Endometrial microvascular endothelial cells (primary cell): ENCODE data around the gene ENG. TPM values are rescaled to one million over a fixed set of nuclear protein-coding genes. Genes with fewer than 3 reads are reported as not detected.
"Not testable (repeated sequence)": the region's sequence is repeated elsewhere in the genome, so short reads cannot be mapped to it uniquely, and the experiment has no call there.

Source experiments
- in situ Hi-C: cut with HindIII; loops from 2 replicates; pipeline ENCODE4 v1.10.0; 2017; ENCODE audit warnings: low sequenced_read_pairs, low pct_unique_long_range_greater_than_20kb; ENCODE audit errors: inconsistent ontology term
- total RNA-seq: library from RNA; depleted of rRNA; stranded (reverse); fragments of >200 nt; gene quantifications from one replicate; pipeline ENCODE4 v1.2.3, GENCODE V29; 2015; ENCODE audit errors: inconsistent ontology term

Gene ENG
- total RNA-seq, 1 donor from 2014 or later = 436 TPM

DNA sequence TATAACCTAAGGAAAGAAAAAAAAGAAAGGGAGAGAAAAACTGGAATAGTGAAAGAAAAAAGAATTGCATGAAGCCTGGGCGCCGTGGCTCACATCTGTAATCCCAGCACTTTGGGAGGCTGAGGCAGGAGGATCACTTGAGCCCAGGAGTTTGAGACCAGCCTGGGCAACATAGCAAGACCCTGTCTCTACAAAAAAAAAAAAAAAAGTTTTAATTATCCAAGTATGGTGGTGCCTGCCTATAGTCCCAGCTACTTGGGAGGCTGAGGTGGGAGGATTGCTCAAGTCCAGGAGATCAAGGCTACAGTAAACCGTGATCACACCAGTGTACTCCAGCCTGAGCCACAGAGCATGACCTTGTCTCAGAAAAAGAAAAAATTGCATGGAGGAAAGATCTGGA, 27.3 kb upstream of the ENG start:
- in situ Hi-C loops = not testable (repeated sequence)

DNA sequence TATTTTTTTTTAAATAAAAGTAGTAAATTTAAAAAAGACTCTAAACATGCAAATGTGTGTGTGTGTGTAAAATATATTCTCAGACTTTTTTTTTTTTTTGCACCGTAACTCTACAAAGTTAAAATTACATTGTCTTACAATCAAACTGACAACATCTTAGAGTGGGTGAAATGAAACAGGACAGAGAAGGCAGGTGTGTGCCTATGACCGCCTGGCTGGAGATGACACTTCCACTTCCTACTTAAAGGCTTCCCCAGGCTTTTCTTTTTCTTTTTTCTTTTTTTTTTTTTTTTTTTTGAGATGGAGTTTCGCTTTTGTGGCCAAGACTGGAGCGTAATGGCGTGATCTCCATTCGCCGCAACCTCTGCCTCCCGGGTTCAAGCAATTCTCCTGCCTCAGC, 25.7 kb upstream of the ENG start:
- in situ Hi-C loops = no loop called here

DNA sequence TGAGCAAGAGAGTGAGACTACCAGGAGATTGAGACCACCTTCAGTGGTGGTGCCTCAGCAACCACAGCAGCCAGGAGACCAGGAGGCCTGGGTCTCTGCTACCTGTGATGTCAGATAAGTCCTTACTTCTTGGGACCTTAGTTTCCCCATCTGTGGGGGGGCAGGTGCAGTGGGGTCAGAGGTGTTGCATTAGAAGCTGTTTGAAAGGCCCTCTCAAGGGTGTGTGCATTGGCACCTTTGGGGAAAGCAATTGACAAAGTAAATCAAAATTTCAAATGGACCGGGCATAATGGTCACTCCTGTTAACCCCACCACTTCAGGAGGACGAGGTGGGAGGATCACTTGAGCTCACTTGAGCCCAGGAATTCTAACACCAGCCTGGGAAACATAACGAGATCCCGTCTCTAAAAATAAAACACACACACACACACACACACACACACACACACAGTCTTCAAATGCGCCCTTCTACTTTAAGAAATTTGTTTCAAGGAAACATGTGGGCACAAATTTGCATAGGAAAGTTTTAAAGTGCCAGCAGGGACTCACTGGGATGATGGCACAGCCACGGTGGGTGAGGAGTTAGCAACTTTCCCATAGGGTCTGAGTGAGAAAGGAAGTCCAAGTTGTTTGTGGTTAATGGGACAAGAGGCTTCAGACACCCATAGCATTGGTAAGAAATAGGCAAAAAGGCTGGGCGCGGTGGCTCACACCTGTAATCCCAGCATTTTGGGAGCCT, 24.4 kb upstream of the ENG start:
- in situ Hi-C loops = no loop called here

DNA sequence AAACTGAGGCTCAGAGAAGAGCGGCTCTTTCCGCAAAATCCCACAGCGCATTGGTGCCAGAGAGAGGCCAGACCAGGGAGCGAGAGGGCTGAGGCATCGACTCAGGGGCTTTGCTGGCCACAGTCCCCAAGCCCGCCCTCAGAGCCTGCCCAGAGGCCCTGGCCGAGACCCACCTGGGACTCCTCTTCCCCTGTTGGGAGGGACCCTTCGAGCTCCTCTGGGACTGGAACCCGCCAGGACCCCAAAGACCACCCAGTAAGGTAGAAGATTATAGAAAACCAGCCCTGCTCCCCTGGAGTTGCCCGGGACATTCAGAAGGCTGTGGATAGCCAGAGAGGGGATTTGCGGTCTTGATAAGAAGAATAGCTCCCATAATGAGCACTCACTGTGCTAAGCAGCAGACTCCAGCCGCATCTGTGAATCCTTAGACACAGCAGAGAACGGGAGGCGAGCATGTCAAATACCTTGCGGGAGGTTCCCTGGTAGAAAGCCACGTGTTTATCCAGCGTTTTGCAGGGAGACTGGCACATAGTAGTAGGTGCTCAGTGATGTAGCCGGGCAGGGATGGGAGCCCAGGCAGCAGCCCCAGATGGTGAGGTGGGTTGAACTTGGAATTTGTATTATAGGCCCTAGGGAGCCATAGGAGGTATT, 23.7 kb upstream of the ENG start:
- in situ Hi-C loops = no loop called here

DNA sequence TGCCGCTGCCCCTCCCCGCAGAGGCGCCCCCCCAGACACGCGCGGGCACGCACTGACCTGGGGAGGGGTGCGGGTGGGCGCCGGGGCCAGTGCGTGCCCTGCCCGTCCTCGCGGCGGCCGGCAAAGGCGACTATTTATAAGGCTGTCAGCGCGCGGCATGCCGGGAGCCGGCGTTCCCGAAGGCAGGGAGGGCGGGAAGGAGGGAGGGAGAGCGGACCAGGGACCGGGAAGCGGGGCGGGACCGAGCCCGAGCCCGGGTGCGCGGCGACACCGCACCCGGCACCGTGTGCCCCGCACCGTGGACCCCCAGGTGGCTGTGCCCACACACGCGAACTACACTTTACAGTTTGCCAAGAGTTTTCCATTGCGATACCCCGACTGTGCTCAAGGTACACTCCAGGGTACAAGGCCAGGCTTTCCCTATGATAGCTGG, 23.1 kb upstream of the ENG start, which contains the start of gene AK1:
Gene AK1 (minus strand): TSS at position 110 of the 433 bp plus-strand sequence. CDS start 3,058 bp downstream, outside the sequence.
- in situ Hi-C loops = no loop called here

DNA sequence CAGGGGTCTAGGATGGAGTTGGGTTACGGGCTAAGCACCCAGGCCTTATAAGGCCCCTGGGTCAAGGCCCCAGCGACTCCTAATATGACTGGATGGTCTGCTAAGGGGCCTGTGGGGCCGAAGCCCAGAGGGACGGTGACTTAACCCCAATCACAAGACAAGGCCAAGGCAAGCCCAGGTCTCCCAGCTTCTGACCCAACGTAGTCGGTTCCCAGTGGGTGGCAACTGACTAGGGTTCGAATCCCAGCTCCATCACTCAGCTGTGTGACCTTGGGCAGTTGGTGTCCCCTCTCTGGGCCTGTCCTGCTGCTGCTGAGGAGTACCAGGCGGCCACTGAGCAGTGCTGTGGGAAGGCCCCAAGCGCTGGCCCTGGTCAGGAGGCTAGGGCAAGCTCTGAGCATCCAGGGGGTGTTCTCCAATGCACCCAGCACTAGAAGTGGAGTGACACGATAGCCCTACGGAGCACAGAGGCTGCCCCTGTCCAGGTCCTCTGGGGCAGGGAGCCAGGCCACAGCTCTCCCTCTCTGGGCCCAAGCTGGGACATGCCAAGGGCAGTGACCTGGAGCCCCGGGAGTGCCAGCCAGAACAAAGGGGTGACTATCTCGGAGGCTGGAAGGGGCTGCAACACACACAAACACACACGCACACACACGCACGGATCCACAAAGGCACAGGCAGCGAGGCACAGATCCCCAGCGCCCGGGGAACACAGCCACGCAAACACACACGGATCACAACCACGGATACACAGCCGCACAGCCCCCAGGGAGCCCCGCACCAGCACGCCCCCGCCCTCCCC, 22.5 kb upstream of the ENG start:
- in situ Hi-C loops = no loop called here

DNA sequence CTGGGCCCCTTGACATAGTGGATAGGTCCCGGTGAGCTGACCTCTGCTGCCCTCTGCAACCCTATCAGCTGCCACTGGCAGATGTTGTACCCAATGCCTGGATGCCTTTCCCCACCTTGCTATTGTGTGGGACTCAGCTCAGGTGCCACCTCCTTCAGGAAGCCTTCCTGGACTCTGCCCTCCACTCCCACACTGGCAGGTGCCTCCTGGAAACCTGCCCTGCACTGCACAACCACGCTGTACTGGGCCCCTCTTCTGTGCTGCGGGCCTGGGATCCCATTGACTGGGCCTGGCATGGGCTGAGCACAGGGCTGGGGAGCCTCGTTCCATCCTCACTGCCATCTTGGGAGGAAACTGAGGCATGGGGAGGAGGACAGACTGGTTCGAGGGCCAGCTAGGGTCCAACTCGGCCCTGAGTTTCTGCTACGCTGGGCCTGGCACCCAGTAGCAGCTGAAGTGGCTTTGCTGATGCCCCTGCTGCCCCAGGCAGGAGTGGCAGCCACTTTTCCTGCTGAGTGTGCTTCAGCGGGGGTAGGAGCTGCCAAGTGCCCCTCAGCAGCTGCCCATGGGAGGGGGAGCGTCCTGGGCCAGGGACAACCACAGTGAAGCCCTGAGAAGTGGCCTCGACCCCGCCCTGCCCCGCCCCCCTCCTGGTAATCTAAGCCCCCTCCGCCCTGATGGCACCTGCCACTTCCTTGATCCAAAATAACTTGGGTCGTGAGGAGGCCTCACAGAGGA, 21.7 kb upstream of the ENG start:
- in situ Hi-C loops = no loop called here

DNA sequence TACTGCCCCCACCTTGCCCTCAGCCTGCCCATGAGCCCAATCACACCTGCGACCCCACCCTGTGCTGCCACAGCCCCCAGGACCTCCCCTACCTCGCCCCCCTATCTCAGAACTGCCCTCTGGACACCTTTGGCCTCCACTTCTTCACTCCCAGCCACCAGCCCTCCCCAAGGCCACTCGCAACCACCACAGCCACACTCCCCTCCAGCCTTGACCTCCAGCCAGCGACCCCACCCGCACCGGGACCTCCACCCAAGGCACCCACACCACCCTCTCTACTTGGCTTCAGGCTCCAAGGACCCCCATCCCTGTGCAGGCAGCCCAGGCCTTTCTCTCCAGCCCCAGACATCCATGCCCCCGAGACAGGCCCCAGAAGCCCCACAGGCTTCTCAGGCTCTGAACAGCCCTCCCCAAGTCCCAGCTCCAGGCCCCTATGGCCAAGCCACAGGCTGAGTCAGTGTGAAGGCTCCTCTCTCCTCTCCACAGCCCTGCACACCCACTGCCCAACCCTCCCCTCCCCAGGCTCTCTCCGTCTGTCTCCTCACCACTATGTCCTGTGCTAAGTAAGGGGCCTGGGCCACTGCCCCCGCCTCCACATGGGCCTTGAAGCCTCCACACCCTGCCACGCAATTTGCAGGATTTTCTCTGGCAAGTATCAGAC, 21.0 kb upstream of the ENG start:
- in situ Hi-C loops = no loop called here

DNA sequence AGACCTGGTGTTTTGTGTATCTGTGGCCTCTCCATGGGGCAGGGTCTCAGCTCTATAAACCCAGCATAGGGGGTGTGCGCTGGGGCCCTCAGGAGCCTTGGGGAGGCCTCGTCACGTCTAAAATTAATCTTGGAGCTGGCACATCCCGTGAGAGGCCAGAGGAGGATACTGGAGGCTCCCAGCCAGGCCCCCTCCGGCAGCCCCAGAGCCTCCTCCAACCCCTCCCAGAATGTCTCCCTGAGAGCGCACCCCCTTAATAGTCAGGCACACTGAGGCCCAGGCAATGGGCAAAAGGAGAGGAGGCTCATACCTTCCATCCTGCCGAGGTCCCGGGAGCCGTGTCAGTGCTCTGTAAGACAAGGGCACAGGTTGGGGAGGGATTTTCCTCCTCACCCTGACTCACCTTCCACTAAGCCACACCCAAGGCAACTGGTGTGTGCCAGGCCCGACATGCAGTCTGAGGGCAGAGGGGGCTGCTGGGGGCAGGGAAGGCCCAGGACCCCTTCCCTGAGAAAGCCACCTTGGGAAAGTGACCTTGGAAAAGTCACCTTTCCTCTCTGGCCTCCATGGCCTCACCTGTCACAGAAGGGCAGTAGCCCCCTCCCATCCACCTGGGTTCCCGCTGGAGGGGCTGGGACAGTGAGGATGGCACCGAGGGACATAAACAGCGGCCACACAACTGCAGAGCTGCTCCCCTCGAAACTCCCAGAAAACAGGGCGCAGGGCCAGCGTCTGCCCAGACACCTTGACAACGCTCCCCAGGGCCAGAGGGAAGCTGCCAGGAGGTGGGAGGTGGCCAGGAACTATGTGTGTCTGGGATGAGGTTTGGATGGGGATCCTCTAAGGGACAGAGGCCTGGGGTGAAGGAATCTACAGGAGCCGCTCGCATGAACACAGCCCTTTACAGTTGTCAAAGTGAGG, 20.1 kb upstream of the ENG start:
- in situ Hi-C loops = loop anchor here (25.0 kb wide), 1 partner anchor 112 kb away; no protein-coding TSS in a partner anchor

DNA sequence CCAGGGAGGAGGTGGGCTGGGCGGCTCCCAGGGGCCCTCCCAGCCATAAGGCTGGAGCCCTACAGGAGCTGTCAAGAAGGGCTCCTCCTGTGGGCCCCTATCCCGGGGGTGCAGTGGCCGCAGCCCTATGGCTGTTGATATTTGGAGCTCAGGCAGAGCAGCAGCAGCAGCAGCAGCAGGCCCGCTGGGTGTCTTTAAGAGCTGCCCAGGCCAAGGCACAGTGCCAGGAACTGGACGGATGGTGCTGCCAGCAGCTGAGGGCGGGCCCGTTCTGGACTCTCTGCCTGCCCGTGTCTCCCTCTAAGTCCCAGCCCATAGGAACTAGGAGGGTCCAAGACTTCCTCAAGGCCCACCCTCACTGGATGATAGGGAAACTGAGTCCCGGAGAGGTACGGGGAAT, 19.4 kb upstream of the ENG start:
- in situ Hi-C loops = loop anchor here (25.0 kb wide), 1 partner anchor 112 kb away; no protein-coding TSS in a partner anchor

DNA sequence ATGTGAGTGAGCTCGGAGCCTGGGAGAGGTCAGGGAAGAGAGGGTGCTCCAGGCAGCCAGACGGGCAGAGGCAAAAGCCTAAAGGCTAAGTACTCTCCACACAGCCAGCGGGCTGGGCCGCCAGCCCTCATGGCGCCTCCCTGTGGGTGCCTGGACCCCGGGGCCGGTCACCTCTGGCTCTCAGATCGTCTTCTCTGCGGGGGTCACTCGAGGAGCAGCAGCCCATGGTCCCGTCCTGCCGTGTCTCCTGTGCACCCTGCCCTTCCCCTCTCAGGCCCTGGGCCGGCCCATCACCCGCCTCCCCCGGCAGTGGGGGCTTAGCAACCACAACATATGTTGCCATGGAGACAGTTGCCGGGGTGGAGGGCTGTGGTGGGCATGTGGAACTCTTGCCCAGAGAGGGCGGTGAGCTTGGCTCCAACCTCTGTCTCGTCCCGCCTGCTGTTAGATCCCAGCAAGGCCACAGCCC, 18.8 kb upstream of the ENG start:
- in situ Hi-C loops = loop anchor here (25.0 kb wide), 1 partner anchor 111 kb away; no protein-coding TSS in a partner anchor

DNA sequence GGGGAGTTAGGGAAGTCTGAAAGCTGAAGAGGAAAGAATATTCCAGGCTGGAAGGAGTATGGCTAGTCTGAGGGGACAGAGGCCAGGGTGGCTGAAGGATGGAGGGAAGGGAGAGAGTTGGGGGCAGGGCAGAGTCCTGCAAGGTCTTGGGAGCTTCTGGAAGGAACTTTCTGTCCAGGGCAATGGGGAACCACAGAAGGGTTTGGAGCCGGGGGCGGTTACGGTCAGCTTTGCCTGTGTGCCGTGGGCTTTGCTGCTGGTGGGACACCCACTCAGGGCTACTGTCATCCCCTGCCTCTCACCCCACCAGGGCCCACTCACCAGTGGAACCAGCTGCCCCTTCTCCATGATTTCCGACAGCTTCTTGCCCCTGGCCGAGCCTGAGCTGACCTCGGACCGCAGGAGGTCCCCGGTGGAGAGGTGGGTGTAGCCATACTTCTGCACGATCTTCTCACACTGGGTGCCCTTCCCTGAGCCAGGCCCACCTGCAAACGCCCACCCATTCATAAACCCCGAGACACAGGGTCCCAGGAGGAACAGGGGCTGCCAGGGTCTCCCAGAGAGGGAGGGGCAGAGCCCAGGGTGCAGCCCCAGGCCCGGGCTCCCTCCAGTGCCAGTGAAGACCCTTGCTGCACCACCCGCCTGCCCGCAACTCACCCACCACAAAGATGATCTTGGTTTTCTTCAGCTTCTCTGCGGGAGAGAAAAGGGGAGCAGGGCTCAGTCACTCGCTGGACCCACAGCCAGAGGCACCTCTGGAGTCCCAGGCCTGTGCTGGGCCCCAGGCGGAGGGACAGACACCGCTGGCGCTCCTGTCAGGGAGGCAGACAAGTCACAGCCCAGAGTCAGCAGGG, 18.1 kb upstream of the ENG start:
- in situ Hi-C loops = loop anchor here (25.0 kb wide), 1 partner anchor 110 kb away; no protein-coding TSS in a partner anchor

DNA sequence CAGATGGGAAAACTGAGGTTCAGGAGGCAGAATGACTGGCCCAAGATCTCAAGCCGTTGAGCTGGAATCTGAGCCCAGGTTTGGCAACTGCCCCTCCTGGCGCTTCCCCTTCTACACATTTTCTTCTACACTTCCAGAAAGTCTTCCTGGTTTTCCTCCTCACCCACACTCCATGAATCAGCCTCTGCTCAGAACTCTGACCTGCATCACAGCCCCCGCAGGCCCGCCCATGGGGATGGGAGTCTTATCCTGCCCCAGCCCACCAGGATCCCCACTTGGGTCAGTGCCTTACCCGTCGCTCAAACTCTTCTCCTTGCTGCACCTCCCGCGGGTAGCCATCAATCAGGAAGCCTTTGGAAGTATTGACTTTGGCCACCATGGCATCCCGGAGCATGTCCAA, 17.1 kb upstream of the ENG start:
- in situ Hi-C loops = loop anchor here (25.0 kb wide), 1 partner anchor 109 kb away; no protein-coding TSS in a partner anchor

DNA sequence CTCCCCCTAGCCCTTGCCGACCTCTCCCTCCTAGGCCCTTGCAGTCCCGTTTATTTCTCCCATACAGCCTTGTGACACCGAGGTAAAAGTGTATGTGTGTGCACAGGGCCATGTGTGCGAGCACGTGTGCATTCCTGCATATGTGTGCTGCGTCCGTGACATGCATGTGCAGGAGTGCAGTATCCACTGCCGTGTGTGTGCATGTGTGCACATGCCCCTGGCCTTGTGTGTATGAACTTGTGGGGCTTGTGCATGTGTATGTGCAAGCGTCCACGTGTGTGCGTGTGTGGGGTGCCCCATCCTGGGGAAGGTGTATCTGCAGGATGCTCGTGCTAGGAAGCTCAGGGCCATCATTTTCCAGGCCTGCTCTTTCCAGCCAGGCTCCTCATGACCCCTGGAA, 16.4 kb upstream of the ENG start:
- in situ Hi-C loops = loop anchor here (25.0 kb wide), 1 partner anchor 109 kb away; no protein-coding TSS in a partner anchor

DNA sequence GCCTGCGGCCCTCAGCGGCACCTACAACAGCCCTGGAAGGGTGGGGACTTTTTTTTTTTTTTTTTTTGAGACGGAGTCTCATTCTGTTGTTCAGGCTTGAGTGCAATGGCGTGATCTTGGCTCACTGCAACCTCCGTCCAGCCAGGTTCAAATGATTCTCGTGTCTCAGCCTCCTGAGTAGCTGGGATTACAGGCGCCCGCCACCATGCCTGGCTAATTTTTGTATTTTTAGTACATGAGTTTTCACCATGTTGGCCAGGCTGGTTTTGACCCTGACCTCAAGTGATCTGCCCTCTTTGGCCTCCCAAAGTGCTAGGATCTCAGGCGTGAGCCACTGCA, 15.7 kb upstream of the ENG start:
- in situ Hi-C loops = loop anchor here (25.0 kb wide), 1 partner anchor 108 kb away; no protein-coding TSS in a partner anchor
